Activated CD8-positive, alpha-beta T cell treated with anti-CD3 and anti-CD28 coated beads for 36 hours (primary cell): ENCODE data around the gene MYOM3. TPM values are rescaled to one million over a fixed set of nuclear protein-coding genes. Genes with fewer than 3 reads are reported as not detected.
"Not testable (repeated sequence)": the region's sequence is repeated elsewhere in the genome, so short reads cannot be mapped to it uniquely, and the experiment has no call there.

ENCODE experiments used
- ATAC-seq: fragments of 200-7000 bp; cut with Tn5 transposase; one replicate; pipeline ENCODE4 v1.10.0; 2021; ENCODE audit warnings: mild to moderate bottlenecking, moderate library complexity
- CTCF ChIA-PET: fragments of 350-600 bp; sonication (Branson Sonifier 250); formaldehyde crosslinking; loops from one replicate; lab custom pipeline; 2021; ENCODE audit warnings: antibody characterized with exemption; lab: Charles Lee
- POLR2A ChIA-PET: fragments of 350-600 bp; sonication (Branson Sonifier 250); formaldehyde crosslinking; loops from one replicate; lab custom pipeline; 2021; ENCODE audit warnings: antibody characterized with exemption; lab: Charles Lee
- DNase-seq: peaks from one replicate; pipeline ENCODE4 v3.0.0-alpha.2; 2020
- H3K27ac Mint-ChIP-seq: one replicate; pipeline ENCODE4 v1.8.0; 2021; ENCODE audit warnings: mild to moderate bottlenecking, mixed read lengths
- H3K27me3 Mint-ChIP-seq: one replicate; pipeline ENCODE4 v1.8.0; 2021; ENCODE audit warnings: mixed read lengths
- H3K36me3 Mint-ChIP-seq: one replicate; pipeline ENCODE4 v1.8.0; 2021; ENCODE audit warnings: low read depth, mixed read lengths
- H3K4me1 Mint-ChIP-seq: one replicate; pipeline ENCODE4 v1.8.0; 2021; ENCODE audit warnings: low read depth, mixed read lengths
- H3K4me3 Mint-ChIP-seq: one replicate; pipeline ENCODE4 v1.8.0; 2021; ENCODE audit warnings: mild to moderate bottlenecking, moderate library complexity, mixed read lengths
- H3K9me3 Mint-ChIP-seq: one replicate; pipeline ENCODE4 v1.8.0; 2021; ENCODE audit warnings: mixed read lengths
- CTCF ChIP-seq: fragments of 200-600 bp; IDR thresholded peaks from one replicate; pipeline ENCODE4 v1.8.0; 2022; ENCODE audit warnings: antibody characterized with exemption, mild to moderate bottlenecking
- intact Hi-C: fragments of 100-400 bp; cut with micrococcal nuclease; formaldehyde crosslinking; loops from one replicate; pipeline ENCODE4 v1.10.0; 2022
- total RNA-seq, 2 experiments: library from RNA; stranded (reverse); gene quantifications; one replicate each; pipeline ENCODE4 v1.2.3, GENCODE V29; 2021

MYOM3 gene
- total RNA-seq, 2 experiments from 2014 or later = not detected

DNA sequence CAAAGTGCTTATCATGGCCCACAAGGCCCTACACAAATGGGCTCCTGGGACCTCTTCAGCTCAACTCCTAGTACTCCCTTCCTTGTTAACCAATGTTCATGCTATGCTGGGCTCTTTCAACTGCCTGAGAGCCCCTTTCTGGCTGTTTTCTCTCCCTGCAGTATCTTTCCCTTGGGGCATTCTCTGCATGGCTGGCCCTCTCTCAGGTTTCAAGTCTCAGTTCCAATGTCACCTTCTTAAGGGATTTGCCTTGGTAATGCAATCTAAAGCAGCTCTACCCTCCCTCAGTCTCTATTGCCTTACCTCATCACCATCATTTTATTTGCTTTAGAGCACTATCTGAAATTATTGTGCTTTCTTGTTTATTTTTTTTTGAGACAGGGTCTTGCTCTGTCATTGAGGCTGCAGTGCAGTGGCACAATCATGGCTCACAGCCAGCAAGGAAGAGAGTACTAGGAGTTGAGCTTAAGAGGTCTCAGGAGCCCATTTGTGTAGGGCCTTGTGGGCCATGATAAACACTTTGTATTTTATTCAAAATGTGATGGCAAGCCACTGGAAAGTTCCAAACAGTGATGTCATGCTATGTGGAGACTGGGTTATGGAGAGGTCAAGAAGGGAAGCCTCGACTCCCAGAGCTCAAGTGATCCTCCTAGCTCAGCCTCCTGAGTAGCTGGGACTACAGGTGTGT, 68.4 kb downstream of the MYOM3 start:
- DNase-seq (no peak), ATAC-seq (no peak)
- H3K27ac Mint-ChIP-seq = no peak overlapping the region
- peaks cover 2% of the 10 kb centered on the region for H3K27me3 Mint-ChIP-seq
- intact Hi-C loops = no loop called here
- POLR2A ChIA-PET = interaction anchor here (1.2 kb wide), 1 partner anchor 67 kb away, joined by 3 read pairs; no protein-coding TSS in a partner anchor
- H3K4me3 Mint-ChIP-seq = no peak overlapping the region
- peaks cover 7% of the 10 kb centered on the region for H3K4me1 Mint-ChIP-seq
- CTCF ChIA-PET = interaction anchor here (0.6 to 1.2 kb wide), 4 partner anchors 14 to 106 kb away, joined by 3 read pairs; no protein-coding TSS in a partner anchor
- no peak for TF ChIP-seq CTCF
- H3K9me3 Mint-ChIP-seq = no peaks in the 10 kb centered on the region
- no peaks in the 10 kb centered on the region for H3K36me3 Mint-ChIP-seq

DNA sequence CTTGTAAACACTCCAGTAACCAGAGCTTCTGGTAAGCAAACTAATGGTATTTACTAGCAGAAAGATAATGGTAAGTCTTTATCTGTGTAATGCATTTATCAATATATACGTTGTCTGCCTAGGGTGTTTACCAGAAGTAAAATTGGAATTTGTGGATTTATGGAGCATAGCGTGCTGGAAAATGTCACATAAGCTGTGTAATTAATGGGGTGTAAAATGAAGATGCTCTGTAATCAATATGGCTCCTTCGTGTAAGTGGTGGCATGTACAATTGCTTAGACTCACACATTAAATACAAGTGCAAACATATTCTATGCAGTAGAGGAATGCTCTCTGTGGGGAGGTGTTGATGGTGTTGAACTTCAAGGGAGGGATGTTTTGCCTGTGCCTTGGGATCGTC, 69.6 kb downstream of the MYOM3 start:
- H3K4me3 Mint-ChIP-seq = no peak overlapping the region
- CTCF ChIA-PET = no interaction called here
- POLR2A ChIA-PET = no interaction called here

DNA sequence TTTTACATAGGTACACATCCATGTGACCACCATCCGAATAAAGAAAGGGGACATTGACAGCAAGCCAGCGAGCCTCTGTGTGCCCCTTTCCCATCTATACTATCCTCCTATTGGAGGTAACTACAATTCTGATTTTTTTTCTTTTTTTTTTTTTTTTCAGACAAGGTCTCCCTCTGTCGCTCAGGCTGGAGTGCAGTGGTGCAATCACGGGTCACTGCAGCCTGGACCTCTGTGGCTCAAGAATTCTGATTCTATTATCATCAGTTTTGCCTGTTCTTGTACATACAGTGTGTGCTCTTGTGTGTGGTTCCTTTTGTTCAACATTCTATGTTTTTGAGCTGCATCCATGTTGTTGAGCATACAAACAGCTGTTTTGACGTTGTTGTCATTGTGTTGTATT, 75.8 kb downstream of the MYOM3 start:
- no peak overlapping the region for H3K4me3 Mint-ChIP-seq
- no peaks in the 10 kb centered on the region for H3K36me3 Mint-ChIP-seq
- no peak for DNase-seq
- CTCF ChIA-PET = no interaction called here
- POLR2A ChIA-PET = no interaction called here
- no peak for ATAC-seq
- no peaks in the 10 kb centered on the region for H3K4me1 Mint-ChIP-seq
- no peaks in the 10 kb centered on the region for H3K9me3 Mint-ChIP-seq
- intact Hi-C loops = no loop called here
- H3K27ac Mint-ChIP-seq = no peak overlapping the region
- H3K27me3 Mint-ChIP-seq = peaks cover 4% of the 10 kb centered on the region
- TF ChIP-seq CTCF = no peak

More for the DNA sequence above, 69.6 kb downstream of the MYOM3 start:
- H3K27ac Mint-ChIP-seq = no peak overlapping the region
- peaks cover 7% of the 10 kb centered on the region for H3K4me1 Mint-ChIP-seq
- TF ChIP-seq CTCF = no peak
- H3K27me3 Mint-ChIP-seq = peaks cover 3% of the 10 kb centered on the region
- DNase-seq (no peak), ATAC-seq (no peak)
- H3K36me3 Mint-ChIP-seq = no peaks in the 10 kb centered on the region
- H3K9me3 Mint-ChIP-seq = no peaks in the 10 kb centered on the region
- intact Hi-C loops = no loop called here

DNA sequence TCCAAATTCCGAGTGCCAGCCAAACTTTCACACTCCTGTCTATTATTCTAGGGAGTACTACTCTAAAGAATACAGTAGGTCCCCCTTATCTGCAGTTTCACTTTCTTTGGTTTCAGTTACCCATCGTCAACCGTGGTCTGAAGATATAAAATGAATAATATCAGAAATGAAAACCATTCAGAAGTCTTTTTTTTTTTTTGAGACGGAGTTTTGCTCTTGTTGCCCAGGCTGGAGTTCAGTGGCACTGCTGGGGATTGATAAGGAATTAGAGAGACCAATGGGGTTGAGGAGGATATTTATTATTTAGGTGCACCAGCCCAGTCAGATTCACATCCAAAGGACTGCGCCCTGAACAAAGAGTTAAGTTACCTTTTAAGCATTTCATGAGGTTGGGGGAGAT, 79.0 kb downstream of the MYOM3 start:
- ChIA-PET CTCF (no interaction called here), POLR2A (no interaction called here)
- Mint-ChIP-seq H3K36me3 (no peaks in the 10 kb centered on the region), H3K9me3 (no peaks in the 10 kb centered on the region), H3K4me1 (no peaks in the 10 kb centered on the region), H3K27me3 (peaks cover 4% of the 10 kb centered on the region), H3K27ac (no peak overlapping the region), H3K4me3 (no peak overlapping the region)
- no peak for TF ChIP-seq CTCF
- intact Hi-C loops = no loop called here
- no peak for ATAC-seq
- DNase-seq = no peak

DNA sequence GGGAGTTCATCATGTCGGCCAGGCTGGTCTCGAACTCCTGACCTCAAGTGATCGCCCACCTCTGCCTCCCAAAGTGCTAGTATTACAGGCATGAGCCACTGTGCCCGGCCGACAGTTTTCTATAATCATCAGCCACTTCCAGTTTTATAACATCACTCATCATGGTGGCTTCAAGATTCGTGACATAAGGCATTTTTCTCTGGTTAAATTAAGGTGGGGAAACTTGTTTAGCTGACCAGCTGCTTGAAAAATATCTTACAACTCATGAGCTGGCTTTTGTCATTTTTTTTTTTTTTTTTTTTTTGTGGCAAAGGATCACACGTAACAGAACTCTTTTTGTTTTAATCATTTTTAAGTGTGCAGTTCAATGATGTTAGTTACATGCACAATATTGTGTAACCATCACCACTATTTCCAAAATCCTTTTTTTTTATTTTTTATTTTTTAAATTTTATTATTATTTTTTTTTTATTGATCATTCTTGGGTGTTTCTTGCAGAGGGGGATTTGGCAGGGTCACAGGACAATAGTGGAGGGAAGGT, 80.9 kb downstream of the MYOM3 start:
- H3K27ac Mint-ChIP-seq, ATAC-seq, H3K9me3 Mint-ChIP-seq, H3K27me3 Mint-ChIP-seq, DNase-seq, H3K4me1 Mint-ChIP-seq, H3K36me3 Mint-ChIP-seq, H3K4me3 Mint-ChIP-seq, POLR2A ChIA-PET, intact Hi-C loops: not testable (repeated sequence)
- CTCF ChIA-PET = interaction anchor here (0.6 kb wide), 1 partner anchor 95 kb away, joined by 3 read pairs; no protein-coding TSS in a partner anchor
